Colonic mucosa (tissue), 4 donors: ENCODE measurements around the gene PLAAT4. TPM values are rescaled to one million over a fixed set of nuclear protein-coding genes. Genes with fewer than 3 reads are reported as not detected.
A peak's percentile ranks its signal among the peaks of the same experiment; 100 is the strongest.

Source experiments
- DNase-seq: peaks from one replicate; pipeline ENCODE4 v3.0.0-alpha.2; 2020
- H3K27ac ChIP-seq: fragments of 200-600 bp; one replicate; pipeline ENCODE4 v1.8.0; 2021
- H3K27me3 ChIP-seq: fragments of 200-600 bp; one replicate; pipeline ENCODE4 v1.8.0; 2021
- H3K36me3 ChIP-seq: fragments of 200-600 bp; one replicate; pipeline ENCODE4 v1.8.0; 2021
- H3K4me1 ChIP-seq: fragments of 200-600 bp; one replicate; pipeline ENCODE4 v1.8.0; 2021; ENCODE audit warnings: mild to moderate bottlenecking
- H3K4me3 ChIP-seq: fragments of 200-600 bp; one replicate; pipeline ENCODE4 v1.8.0; 2021
- H3K9ac ChIP-seq, 2 donors: one replicate each; pipeline ENCODE4 v1.7.0; 2013; ENCODE audit warnings: control low read depth in 2 of 2, low read depth in 2 of 2, low read length in 2 of 2
- H3K9me3 ChIP-seq: fragments of 200-600 bp; one replicate; pipeline ENCODE4 v1.8.0; 2021
- intact Hi-C: fragments of 100-400 bp; cut with DNase I; formaldehyde crosslinking; loops from one replicate; pipeline ENCODE4 v1.14.1; 2022
- total RNA-seq, 2 donors: library from RNA; stranded (reverse); fragmentation: NEBNext Ultra II Directional in 1 of 2; extraction: Animal tissue kit (Norgen Biotek cat#: 25700) in 1 of 2; gene quantifications; one replicate each; pipeline ENCODE4 v1.2.1, GENCODE V29; 2021
- TF ChIP-seq, protein P1 (sequence below): fragments of 200-600 bp; IDR thresholded peaks from one replicate; pipeline ENCODE4 v1.8.0; 2022; ENCODE audit warnings: antibody characterized with exemption, mild to moderate bottlenecking
- donor health status: healthy.
- donor health status: DM: no; HTN: no; CAD: no.
- donor health status: DM: no; HTN: no; CAD: no.

Gene PLAAT4, protein sequence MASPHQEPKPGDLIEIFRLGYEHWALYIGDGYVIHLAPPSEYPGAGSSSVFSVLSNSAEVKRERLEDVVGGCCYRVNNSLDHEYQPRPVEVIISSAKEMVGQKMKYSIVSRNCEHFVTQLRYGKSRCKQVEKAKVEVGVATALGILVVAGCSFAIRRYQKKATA
- 10 to 100 TPM in 1 of 2 donors, 1 to 10 TPM in 1; 9.9 to 40.7 TPM for total RNA-seq

DNA sequence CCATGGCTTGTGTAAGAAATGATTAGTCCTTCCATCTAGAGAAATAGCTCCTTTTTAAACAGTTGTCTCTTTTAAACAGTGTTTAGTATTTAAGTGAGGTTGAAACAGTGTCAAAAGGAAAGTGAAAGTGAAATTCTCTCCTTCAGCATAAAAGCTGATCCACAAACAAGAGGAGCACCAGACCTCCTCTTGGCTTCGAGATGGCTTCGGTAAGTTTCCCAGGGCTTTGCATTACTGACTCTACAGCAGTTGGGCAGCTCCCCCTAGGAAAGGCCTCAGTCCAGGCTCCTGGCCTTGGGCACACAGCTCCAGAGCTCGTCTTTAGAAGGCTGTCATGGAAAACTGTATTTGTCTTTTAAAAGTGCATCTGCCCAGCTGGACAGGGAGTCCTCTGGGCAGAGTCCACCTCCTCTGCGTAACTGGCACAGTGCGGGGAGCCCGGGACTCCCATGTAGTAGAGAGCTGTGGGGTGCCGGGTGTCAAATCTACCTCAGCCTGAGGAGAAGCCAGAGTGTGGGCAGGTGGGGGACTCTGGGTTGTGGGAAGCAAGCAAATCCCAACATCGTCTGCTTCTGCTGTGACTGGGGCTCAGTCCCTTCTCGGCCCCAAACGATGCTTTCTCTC is at the start of gene PLAAT4:
TSS of gene PLAAT4 (plus strand) at position 140 of the 624 bp plus-strand sequence. CDS start at position 201, 61 bp downstream.
- no peaks in the 10 kb centered on the region for H3K36me3 ChIP-seq
- no peaks in the 10 kb centered on the region for H3K9me3 ChIP-seq
- TF ChIP-seq, protein P1, sequence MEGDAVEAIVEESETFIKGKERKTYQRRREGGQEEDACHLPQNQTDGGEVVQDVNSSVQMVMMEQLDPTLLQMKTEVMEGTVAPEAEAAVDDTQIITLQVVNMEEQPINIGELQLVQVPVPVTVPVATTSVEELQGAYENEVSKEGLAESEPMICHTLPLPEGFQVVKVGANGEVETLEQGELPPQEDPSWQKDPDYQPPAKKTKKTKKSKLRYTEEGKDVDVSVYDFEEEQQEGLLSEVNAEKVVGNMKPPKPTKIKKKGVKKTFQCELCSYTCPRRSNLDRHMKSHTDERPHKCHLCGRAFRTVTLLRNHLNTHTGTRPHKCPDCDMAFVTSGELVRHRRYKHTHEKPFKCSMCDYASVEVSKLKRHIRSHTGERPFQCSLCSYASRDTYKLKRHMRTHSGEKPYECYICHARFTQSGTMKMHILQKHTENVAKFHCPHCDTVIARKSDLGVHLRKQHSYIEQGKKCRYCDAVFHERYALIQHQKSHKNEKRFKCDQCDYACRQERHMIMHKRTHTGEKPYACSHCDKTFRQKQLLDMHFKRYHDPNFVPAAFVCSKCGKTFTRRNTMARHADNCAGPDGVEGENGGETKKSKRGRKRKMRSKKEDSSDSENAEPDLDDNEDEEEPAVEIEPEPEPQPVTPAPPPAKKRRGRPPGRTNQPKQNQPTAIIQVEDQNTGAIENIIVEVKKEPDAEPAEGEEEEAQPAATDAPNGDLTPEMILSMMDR: no peak
- no peaks in the 10 kb centered on the region for H3K27me3 ChIP-seq
- DNase-seq: peak; percentile 46
- intact Hi-C loops: no loop called here
- peak within 1 kb of the TSS; percentile 42 for H3K4me3 ChIP-seq
- H3K4me1 ChIP-seq: peaks cover 10% of the 10 kb centered on the region
- H3K27ac ChIP-seq: peak within 1 kb of the TSS; percentile 73
- H3K9ac ChIP-seq: peak within 1 kb of the TSS; percentile 68 to 75

DNA sequence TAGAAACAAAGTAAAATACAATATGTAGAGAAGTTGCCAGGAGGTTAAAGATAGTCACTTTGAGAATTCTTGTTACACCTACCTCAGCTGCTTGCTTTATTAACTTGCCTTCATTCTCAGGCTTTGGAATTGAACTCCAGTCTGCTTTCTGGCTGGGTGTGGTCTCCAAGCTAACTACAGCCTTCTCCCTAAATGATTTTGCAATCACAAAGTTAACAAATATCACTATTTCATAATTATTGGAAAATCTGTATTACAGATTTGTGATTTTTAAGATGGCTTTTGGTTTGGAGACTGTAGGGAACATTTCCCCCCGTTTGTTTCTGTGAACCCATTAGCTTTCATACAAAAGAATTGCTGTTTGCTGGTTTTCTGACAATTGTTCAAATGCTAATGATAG is 47.8 kb upstream of the PLAAT4 start:
- H3K27ac ChIP-seq: no peak overlapping the region

GRCh38 chr11:63489879-63490278 is 46.7 kb upstream of the PLAAT4 start:
- no peak overlapping the region for H3K27ac ChIP-seq
- no peaks in the 10 kb centered on the region for H3K4me1 ChIP-seq
- intact Hi-C loops: no loop called here
- TF ChIP-seq, protein P1: no peak
- H3K27me3 ChIP-seq: peaks cover 9% of the 10 kb centered on the region
- no peak overlapping the region for H3K9ac ChIP-seq
- DNase-seq: no peak
- H3K36me3 ChIP-seq: no peaks in the 10 kb centered on the region
- no peaks in the 10 kb centered on the region for H3K9me3 ChIP-seq
- no peak overlapping the region for H3K4me3 ChIP-seq

More for the DNA sequence above, 47.8 kb upstream of the PLAAT4 start:
- H3K27me3 ChIP-seq: peaks cover 9% of the 10 kb centered on the region
- intact Hi-C loops: no loop called here
- TF ChIP-seq, protein P1: no peak
- no peak overlapping the region for H3K4me3 ChIP-seq
- H3K4me1 ChIP-seq: no peaks in the 10 kb centered on the region
- no peak overlapping the region for H3K9ac ChIP-seq
- DNase-seq: no peak
- H3K9me3 ChIP-seq: no peaks in the 10 kb centered on the region
- no peaks in the 10 kb centered on the region for H3K36me3 ChIP-seq

DNA sequence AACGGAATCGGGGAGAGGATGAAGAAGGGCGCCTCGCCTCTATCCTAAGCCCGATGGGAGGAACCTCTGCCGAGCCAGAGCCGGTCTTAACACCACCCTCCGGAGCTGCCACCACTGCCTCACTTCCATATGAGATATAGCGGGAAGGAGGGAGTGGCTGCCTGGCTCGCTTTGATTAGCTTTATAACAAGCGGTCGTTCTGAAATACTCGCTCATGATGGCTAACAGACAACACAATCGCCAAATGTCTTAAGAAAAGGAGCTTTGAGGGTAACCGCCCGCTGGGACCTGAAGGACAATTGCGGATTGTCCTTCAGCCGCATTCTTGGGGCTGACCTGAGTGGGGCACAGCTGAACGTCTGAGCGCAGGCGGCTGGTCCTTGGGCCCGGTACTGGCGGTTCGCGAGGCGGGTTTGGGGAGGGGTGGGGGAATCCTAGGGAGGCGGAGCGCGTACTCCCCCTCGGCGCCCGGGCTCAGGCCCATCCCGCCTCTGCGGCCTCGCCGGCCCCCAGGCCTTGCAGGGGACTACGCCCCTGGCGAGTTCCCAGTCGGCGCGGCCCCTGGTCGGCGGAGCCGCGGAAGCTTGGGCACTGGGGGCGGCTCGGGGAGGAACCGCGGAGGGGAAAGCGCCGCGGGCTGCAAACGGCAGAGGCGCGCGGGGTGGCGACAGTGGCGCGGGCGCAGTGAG is 45.9 kb upstream of the PLAAT4 start, which contains the start of gene PLAAT5:
TSS of gene PLAAT5 (minus strand) at position 617 of the 689 bp plus-strand sequence. CDS start at position 484, 133 bp downstream.
- no peaks in the 10 kb centered on the region for H3K9me3 ChIP-seq
- H3K4me1 ChIP-seq: no peaks in the 10 kb centered on the region
- H3K4me3 ChIP-seq: peak within 1 kb of the TSS; percentile 42
- H3K9ac ChIP-seq: peak within 1 kb of the TSS; percentile 19 to 56
- intact Hi-C loops: no loop called here
- TF ChIP-seq, protein P1: no peak
- H3K27ac ChIP-seq: peak within 1 kb of the TSS; percentile 20
- H3K27me3 ChIP-seq: peaks cover 9% of the 10 kb centered on the region
- no peaks in the 10 kb centered on the region for H3K36me3 ChIP-seq
- peak; percentile 27 for DNase-seq

- TF ChIP-seq, protein P1: no peak
- peak overlapping the region; percentile 20 for H3K27ac ChIP-seq
Observed at GRCh38 chr11:63491240-63491587, 45.4 kb upstream of the PLAAT4 start.

More at GRCh38 chr11:63491240-63491587, 45.4 kb upstream of the PLAAT4 start:
- no peak for DNase-seq
- Histone ChIP-seq H3K9me3 (no peaks in the 10 kb centered on the region), H3K36me3 (no peaks in the 10 kb centered on the region), H3K27me3 (peaks cover 9% of the 10 kb centered on the region), H3K4me3 (peak overlapping the region; percentile 42), H3K9ac (peak overlapping the region in 1 of 2 donors; percentile 56), H3K4me1 (no peaks in the 10 kb centered on the region)
- intact Hi-C loops: no loop called here
